Colonic mucosa (tissue), 4 donors: Measurements from ENCODE around the gene CCNT2. TPM values are rescaled to one million over a fixed set of nuclear protein-coding genes. Genes with fewer than 3 reads are reported as not detected.

Experiments
- DNase-seq: peaks from one replicate; pipeline ENCODE4 v3.0.0-alpha.2; 2020
- H3K27ac ChIP-seq: fragments of 200-600 bp; one replicate; pipeline ENCODE4 v1.8.0; 2021
- H3K27me3 ChIP-seq: fragments of 200-600 bp; one replicate; pipeline ENCODE4 v1.8.0; 2021
- H3K36me3 ChIP-seq: fragments of 200-600 bp; one replicate; pipeline ENCODE4 v1.8.0; 2021
- H3K4me1 ChIP-seq: fragments of 200-600 bp; one replicate; pipeline ENCODE4 v1.8.0; 2021; ENCODE audit warnings: mild to moderate bottlenecking
- H3K4me3 ChIP-seq: fragments of 200-600 bp; one replicate; pipeline ENCODE4 v1.8.0; 2021
- H3K9ac ChIP-seq, 2 donors: one replicate each; pipeline ENCODE4 v1.7.0; 2013; ENCODE audit warnings: control low read depth in 2 of 2, low read depth in 2 of 2, low read length in 2 of 2
- H3K9me3 ChIP-seq: fragments of 200-600 bp; one replicate; pipeline ENCODE4 v1.8.0; 2021
- CTCF ChIP-seq: fragments of 200-600 bp; IDR thresholded peaks from one replicate; pipeline ENCODE4 v1.8.0; 2022; ENCODE audit warnings: antibody characterized with exemption, mild to moderate bottlenecking
- intact Hi-C: fragments of 100-400 bp; cut with DNase I; formaldehyde crosslinking; loops from one replicate; pipeline ENCODE4 v1.14.1; 2022
- total RNA-seq, 2 donors: library from RNA; stranded (reverse); fragmentation: NEBNext Ultra II Directional in 1 of 2; extraction: Animal tissue kit (Norgen Biotek cat#: 25700) in 1 of 2; gene quantifications; one replicate each; pipeline ENCODE4 v1.2.1, GENCODE V29; 2021
- donor health status: healthy.
- donor health status: DM: no; HTN: no; CAD: no.
- donor health status: DM: no; HTN: no; CAD: no.

The CCNT2 gene
- total RNA-seq, 2 donors from 2014 or later, result 26.3 to 38.7 TPM

- H3K4me3 ChIP-seq, result no peak overlapping the region
- no peak for DNase-seq
- H3K4me1 ChIP-seq, result peaks cover 7% of the 10 kb centered on the region
- no peaks in the 10 kb centered on the region for H3K36me3 ChIP-seq
- intact Hi-C loops, result no loop called here
- no peak overlapping the region for H3K27ac ChIP-seq
- no peak for TF ChIP-seq CTCF
- H3K9me3 ChIP-seq, result no peaks in the 10 kb centered on the region
- H3K9ac ChIP-seq, result no peak overlapping the region
- H3K27me3 ChIP-seq, result no peaks in the 10 kb centered on the region
Observed at GRCh38 chr2:134924912-134925311, 6.3 kb downstream of the CCNT2 start.

GRCh38 chr2:134926231-134926931 lies 7.8 kb downstream of the CCNT2 start:
- Histone ChIP-seq H3K9ac (no peak overlapping the region), H3K27ac (no peak overlapping the region), H3K9me3 (no peaks in the 10 kb centered on the region), H3K27me3 (no peaks in the 10 kb centered on the region), H3K36me3 (no peaks in the 10 kb centered on the region), H3K4me3 (no peak overlapping the region), H3K4me1 (peaks cover 3% of the 10 kb centered on the region)
- DNase-seq, result no peak
- intact Hi-C loops, result no loop called here
- no peak for TF ChIP-seq CTCF

- no peaks in the 10 kb centered on the region for H3K36me3 ChIP-seq
- H3K27ac ChIP-seq, result no peak overlapping the region
- H3K27me3 ChIP-seq, result no peaks in the 10 kb centered on the region
- H3K4me1 ChIP-seq, result peaks cover 3% of the 10 kb centered on the region
- no peak for DNase-seq
- no peak overlapping the region for H3K9ac ChIP-seq
- no peak for TF ChIP-seq CTCF
- no peak overlapping the region for H3K4me3 ChIP-seq
- intact Hi-C loops, result no loop called here
- H3K9me3 ChIP-seq, result no peaks in the 10 kb centered on the region
Observed at GRCh38 chr2:134927195-134927594, 8.6 kb downstream of the CCNT2 start.

- no peak overlapping the region for H3K4me3 ChIP-seq
- no peak for DNase-seq
- H3K27ac ChIP-seq, result no peak overlapping the region
- TF ChIP-seq CTCF, result no peak
- H3K4me1 ChIP-seq, result no peaks in the 10 kb centered on the region
- no peaks in the 10 kb centered on the region for H3K27me3 ChIP-seq
- no peaks in the 10 kb centered on the region for H3K9me3 ChIP-seq
- intact Hi-C loops, result no loop called here
- H3K9ac ChIP-seq, result no peak overlapping the region
- no peaks in the 10 kb centered on the region for H3K36me3 ChIP-seq
Observed at GRCh38 chr2:134932864-134933526, 14.4 kb downstream of the CCNT2 start.

GRCh38 chr2:134933732-134934131 lies 15.1 kb downstream of the CCNT2 start:
- Histone ChIP-seq H3K4me1 (no peaks in the 10 kb centered on the region), H3K9me3 (no peaks in the 10 kb centered on the region), H3K4me3 (no peak overlapping the region), H3K27ac (no peak overlapping the region), H3K27me3 (no peaks in the 10 kb centered on the region), H3K36me3 (no peaks in the 10 kb centered on the region), H3K9ac (no peak overlapping the region)
- intact Hi-C loops, result no loop called here
- DNase-seq, result no peak
- no peak for TF ChIP-seq CTCF
